ENCODE measurements around the gene PSMA2.

GRCh38 chr7:42910306-42910705, 21.7 kb downstream of the PSMA2 start:
- TF ChIP-seq CTCF (IDR thresholded peaks at IDR 0.05) (no peak), POLR2A (IDR thresholded peaks at IDR 0.05) (no peak)

Measured in esophagus squamous epithelium (tissue), 4 donors.